ENCODE measurements around the gene RGS7.

The RGS7 gene

DNA sequence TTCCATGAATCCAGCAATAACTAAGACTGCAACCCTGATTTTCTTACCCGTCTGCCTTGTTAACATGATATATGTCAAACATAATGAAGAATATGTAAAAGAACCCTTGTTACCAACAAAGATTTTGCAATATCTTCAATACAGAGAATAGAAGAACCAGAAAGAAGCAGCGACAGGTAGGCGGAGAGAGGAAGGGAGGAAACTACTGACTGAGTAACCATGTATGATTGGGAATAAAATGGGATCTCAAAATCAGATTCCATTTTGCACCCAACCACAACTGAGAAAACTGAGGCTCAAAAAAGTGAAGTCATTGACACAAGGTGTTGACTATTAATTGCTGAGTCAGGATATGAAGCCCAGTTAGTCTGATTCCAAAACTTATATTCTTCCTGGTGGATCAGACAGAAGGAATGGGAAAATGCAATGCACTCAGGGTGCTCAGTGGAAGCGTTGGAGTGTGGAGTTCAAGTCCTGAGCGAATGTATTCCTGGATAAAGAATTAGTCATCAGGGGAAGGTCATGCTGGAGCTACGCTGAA, 451.7 kb downstream of the RGS7 start:
- TF ChIP-seq, protein P1, sequence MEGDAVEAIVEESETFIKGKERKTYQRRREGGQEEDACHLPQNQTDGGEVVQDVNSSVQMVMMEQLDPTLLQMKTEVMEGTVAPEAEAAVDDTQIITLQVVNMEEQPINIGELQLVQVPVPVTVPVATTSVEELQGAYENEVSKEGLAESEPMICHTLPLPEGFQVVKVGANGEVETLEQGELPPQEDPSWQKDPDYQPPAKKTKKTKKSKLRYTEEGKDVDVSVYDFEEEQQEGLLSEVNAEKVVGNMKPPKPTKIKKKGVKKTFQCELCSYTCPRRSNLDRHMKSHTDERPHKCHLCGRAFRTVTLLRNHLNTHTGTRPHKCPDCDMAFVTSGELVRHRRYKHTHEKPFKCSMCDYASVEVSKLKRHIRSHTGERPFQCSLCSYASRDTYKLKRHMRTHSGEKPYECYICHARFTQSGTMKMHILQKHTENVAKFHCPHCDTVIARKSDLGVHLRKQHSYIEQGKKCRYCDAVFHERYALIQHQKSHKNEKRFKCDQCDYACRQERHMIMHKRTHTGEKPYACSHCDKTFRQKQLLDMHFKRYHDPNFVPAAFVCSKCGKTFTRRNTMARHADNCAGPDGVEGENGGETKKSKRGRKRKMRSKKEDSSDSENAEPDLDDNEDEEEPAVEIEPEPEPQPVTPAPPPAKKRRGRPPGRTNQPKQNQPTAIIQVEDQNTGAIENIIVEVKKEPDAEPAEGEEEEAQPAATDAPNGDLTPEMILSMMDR (IDR thresholded peaks at IDR 0.05), result no peak

DNA sequence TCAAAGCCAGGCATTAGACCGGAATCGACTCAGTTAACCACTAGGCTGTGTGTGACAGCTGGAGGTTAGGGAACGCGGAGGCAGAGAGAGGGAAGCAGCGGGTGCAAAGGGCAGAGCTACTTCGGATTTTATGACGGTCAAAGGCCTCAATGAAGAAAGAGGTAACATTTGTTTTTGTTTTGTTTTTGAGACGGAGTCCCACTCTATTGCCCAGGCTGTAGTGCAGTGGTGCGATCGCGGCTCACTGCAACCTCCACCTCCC, 468.3 kb downstream of the RGS7 start:
- TF ChIP-seq, protein P1 (IDR thresholded peaks at IDR 0.05), result no peak

DNA sequence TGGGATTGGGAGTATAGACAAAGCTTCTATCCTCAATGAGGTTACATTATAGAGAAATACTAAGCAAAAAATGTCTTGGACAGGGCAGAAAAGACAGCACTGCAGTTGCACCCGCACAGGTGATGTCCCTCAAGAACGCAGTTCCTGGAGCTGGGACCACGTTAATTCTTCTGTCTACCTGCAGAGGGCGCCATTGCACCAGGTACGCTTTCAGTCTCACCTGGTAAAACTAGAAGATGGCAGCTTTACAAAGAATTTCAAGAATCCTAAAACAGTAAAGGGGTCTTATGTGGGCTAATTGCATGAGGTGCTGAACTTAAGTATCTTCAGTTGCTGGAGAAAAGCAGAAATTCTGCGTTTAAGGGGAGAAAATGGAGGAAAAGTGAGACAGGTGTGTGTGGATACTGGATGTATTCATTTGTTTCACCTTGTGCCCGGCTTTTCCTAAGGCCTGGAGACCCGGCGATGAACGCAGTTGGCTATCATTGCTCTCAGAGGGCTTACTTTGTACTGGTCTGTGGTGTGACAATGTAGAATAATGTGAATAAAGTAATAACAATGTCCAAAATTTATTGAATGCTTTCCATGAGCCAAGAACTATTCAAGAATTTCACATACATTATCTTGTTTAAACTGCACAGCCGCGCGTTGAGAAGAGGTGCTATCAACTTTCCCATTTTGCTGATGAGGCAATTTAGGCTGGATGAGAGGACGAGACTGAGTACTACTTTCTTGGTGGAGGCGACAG, 468.8 kb downstream of the RGS7 start:
- TF ChIP-seq, protein P1 (IDR thresholded peaks at IDR 0.05), result peak; percentile 98

DNA sequence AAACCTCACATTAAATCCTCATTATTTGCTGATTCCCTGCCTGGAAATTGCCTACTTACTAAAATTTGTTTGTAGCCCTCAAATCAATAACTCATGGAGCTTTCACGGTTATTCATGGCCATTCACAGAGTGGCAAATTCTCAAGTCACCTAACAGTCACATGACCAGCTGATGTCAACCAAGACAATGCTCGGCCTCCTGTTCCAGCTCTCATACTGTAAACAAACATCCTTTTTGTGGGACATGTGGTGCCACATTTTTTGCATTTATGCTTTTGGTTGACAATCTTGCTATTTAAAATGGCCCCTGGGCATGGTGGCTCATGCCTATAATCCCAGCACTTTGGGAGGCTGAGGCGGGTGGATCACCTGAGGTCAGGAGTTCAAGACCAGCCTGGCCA, 473.5 kb downstream of the RGS7 start:
- TF ChIP-seq, protein P1 (IDR thresholded peaks at IDR 0.05), result no peak

DNA sequence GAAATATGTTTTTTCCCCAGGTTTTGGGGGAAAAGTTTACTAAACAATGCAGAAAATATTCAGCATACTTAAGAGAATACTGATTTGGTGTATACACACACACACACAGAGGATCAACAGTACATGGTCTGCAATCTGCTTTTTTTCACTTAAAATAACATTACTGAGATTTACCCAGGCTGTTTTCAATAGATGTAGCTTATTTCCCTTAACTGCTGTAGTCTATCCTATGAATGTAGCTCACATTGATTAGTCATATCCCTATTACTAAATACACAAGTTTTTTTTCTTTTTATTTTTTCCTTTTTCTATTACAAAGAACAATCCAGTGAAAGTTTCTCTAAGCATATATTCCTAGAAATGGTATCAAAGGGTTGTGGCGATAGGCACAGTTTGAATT, 478.4 kb downstream of the RGS7 start:
- TF ChIP-seq, protein P1 (IDR thresholded peaks at IDR 0.05), result no peak

DNA sequence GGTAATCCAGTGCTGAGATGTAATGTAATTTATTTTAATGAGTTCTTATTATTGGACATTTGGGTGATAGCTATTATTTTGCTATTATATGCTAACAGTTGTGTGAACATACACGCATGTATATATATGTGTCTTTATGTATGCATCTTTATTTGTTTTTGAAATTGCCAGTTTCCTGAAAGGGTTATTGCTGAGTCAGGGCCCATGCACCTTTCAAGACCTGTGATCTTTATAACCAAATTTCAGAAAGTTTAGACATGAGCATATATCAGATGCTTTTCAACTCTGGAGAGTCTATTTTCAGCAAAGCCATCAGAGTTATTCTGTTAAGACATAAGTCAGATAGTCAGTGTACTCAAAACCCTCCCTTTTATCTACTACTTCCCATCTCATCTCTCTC, 479.4 kb downstream of the RGS7 start:
- TF ChIP-seq, protein P1 (IDR thresholded peaks at IDR 0.05), result no peak

DNA sequence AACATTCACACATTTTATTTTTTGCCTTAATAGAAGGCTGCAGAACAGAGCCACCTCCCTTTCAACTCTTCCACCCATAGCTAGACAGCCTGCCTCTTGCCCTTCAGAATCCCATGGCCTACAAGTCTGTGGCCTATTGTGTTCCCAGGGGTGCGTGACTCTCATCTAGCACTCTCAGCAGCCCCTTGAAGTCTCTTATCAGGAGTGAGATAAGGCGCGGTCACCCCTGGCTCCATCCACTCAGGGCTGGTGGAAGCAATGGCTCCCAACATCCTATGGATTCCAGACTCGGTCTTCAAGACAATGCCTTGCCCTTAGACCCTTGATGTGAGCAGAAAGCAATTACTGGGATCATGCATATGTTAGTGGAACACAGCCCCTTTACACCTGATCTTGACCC, 480.9 kb downstream of the RGS7 start:
- TF ChIP-seq, protein P1 (IDR thresholded peaks at IDR 0.05), result no peak

DNA sequence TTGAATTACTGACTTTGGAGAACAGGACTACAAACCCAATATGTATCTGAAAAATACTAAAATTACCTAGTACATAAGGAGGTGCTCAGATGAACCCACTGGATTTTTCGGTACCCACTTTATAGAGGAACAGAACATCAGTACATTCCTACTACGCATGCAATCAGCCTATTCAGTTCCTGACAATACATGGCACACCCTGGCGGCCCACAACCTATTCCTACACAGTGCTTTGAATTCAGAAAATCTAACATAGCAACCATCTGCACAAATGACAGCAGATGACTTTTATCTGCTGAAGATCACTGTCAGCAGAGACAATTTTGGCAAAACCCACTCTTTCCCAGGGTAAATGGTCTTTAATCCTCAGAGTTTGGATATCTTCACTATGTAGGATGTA, 487.9 kb downstream of the RGS7 start:
- TF ChIP-seq, protein P1 (IDR thresholded peaks at IDR 0.05), result no peak
